A549 treated with Hydrocortisone at 1 μM for 4 hours (cell line): ENCODE data around the gene KCNN2. TPM values are rescaled to one million over a fixed set of nuclear protein-coding genes. Genes with fewer than 3 reads are reported as not detected.

ENCODE experiments used
- total RNA-seq: library from RNA; stranded (reverse); fragments of 200-300 nt; extraction: Qiagen RNA extraction; gene quantifications from 5 replicates; pipeline ENCODE4 v1.2.3, GENCODE V29; 2022

KCNN2 gene
- total RNA-seq, result 0.06 to 0.16 TPM (median 0.07 TPM) in 4 of 5 replicates, not detected in the other

DNA sequence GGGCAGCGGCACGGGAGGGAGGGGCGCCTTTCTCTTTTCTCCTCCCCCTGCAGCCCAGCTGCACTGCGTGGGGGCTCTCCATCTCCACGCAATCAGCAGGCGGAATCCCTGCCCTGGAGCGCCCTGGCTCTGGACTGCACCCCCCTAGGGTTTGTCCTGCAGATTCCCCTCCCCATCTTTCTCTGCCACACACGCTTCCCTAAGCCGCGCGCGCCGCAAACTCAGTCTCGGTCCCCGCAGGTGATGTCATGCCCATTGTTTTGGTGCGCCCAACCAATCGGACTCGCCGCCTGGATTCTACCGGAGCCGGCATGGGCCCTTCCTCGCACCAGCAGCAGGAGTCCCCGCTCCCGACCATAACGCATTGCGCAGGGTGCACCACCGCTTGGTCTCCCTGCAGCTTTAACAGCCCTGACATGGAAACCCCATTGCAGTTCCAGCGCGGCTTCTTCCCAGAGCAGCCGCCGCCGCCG is at the start of gene KCNN2:
Gene KCNN2, plus strand, starts transcription at position 347 of the 473 bp plus-strand sequence. Its CDS starts 70 bp downstream, at position 417.

